Testis (tissue), 2 donors: ENCODE data around the gene NALCN.

ENCODE experiments used
- POLR2A ChIP-seq: fragments of 450-650 bp; IDR thresholded peaks from one replicate; pipeline ENCODE4 v1.6.1; 2017; ENCODE audit warnings: antibody characterized with exemption, mild to moderate bottlenecking, moderate library complexity
- TF ChIP-seq, protein P1 (sequence below), 3 experiments: fragments of 450-650 bp in 2 of 3; fragments of 200-600 bp in 1 of 3; sonication (generic) in 1 of 3; IDR thresholded peaks; one replicate each; pipeline ENCODE4 v1.5.1; 2016 to 2019; ENCODE audit warnings: antibody characterized with exemption in 3 of 3, mild to moderate bottlenecking in 2 of 3, moderate library complexity in 1 of 3

DNA sequence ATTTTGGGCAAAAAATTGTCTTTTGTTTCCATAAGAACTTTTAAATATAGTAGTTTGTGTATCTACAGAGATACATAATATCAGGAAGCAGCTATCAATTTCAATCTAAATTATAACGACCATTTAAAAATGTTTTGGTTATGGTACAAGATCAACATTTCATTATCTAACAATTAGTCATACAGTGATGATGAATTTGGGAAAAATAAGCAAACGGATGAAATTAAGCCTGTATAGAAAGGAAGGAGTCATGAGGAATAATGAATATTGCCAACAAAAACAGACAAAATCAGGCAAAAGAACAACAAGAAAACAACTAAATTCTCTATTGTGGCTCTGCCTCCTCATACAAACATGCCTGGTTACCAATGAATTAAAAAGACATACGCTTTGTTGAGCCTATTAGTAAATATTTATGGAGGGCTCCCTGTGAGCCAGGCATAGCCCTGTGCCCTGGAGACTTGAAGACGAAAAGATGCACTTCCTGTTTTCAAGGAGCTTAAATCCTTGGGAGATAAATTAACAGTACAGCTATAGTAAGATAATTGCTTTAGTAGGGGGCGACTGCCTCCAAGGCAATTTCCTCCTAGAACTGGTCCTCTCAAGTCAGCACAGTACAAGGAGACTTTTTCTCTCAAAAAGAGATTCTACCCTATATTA lies 73.0 kb downstream of the NALCN start:
- TF ChIP-seq POLR2A = no peak
- TF ChIP-seq, protein P1, sequence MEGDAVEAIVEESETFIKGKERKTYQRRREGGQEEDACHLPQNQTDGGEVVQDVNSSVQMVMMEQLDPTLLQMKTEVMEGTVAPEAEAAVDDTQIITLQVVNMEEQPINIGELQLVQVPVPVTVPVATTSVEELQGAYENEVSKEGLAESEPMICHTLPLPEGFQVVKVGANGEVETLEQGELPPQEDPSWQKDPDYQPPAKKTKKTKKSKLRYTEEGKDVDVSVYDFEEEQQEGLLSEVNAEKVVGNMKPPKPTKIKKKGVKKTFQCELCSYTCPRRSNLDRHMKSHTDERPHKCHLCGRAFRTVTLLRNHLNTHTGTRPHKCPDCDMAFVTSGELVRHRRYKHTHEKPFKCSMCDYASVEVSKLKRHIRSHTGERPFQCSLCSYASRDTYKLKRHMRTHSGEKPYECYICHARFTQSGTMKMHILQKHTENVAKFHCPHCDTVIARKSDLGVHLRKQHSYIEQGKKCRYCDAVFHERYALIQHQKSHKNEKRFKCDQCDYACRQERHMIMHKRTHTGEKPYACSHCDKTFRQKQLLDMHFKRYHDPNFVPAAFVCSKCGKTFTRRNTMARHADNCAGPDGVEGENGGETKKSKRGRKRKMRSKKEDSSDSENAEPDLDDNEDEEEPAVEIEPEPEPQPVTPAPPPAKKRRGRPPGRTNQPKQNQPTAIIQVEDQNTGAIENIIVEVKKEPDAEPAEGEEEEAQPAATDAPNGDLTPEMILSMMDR (IDR thresholded peaks at IDR 0.05) = no peak
